KOPT-K1 (cell line): Measurements from ENCODE around the gene PPP1R13L.
"Not testable (repeated sequence)": the region's sequence is repeated elsewhere in the genome, so short reads cannot be mapped to it uniquely, and the experiment has no call there.

Experiments
- H3K27ac ChIP-seq: fragments of 200-600 bp; sonication (generic); 2 replicates; pipeline ENCODE4 v1.5.1; 2016; ENCODE audit warnings: antibody characterized with exemption, mild to moderate bottlenecking, low read depth, low read length; ENCODE audit not compliant: poor library complexity, severe bottlenecking
- H3K36me3 ChIP-seq: fragments of 200-600 bp; sonication (generic); 2 replicates; pipeline ENCODE4 v1.5.1; 2017; ENCODE audit warnings: antibody characterized with exemption, mild to moderate bottlenecking, low read length, moderate library complexity; ENCODE audit not compliant: insufficient read depth
- H3K9me3 ChIP-seq: fragments of 200-600 bp; sonication (generic); 2 replicates; pipeline ENCODE4 v1.5.1; 2017; ENCODE audit warnings: antibody characterized with exemption, low read length, mild to moderate bottlenecking; ENCODE audit not compliant: insufficient read depth, poor library complexity, severe bottlenecking

PPP1R13L gene

DNA sequence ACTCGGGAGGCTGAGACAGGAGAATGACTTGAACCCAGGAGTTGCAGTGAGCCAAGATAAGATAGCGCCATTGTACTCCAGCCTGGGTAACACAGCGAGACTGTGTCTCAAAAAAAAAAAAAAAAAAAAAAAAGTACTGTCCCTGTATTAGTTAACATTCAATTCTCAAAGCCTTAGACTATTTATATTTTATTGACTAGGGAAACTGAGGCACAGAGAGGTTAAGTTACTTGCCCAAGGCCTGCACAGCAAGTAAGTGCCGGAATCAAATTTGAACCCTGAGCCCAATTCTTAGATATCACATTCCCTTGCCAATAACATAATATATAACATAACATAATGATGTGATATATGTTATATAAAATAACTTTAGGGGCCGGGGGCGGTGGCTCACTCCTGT is 65.2 kb downstream of the PPP1R13L start:
- Histone ChIP-seq H3K9me3 (no peaks in the 10 kb centered on the region), H3K27ac (no peak overlapping the region)

GRCh38 chr19:45336696-45337251 is 68.1 kb downstream of the PPP1R13L start:
- Histone ChIP-seq H3K9me3 (no peaks in the 10 kb centered on the region), H3K27ac (no peak overlapping the region)

More for the DNA sequence above, 65.2 kb downstream of the PPP1R13L start:
- no peaks in the 10 kb centered on the region for H3K36me3 ChIP-seq

DNA sequence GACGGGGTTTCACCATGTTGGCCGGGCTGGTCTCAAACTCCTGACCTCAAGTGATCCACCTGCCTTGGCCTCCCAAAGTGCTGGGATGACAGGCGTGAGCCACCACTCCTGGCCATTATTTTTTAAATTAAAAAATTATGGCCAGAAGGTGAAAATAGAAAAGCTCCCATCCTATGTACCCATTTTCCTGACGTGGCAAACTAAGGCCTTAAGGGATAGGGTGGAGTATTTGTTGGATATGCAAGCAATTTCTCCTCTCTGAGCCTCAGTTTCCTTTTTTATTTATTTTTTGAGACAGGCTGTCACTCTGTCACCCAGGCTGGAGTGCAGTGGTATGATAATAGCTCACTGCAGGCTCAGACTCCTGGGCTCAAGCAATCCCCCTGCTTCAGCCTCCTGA is 70.0 kb downstream of the PPP1R13L start:
- not testable (repeated sequence) for H3K9me3 ChIP-seq, H3K36me3 ChIP-seq, H3K27ac ChIP-seq

More at GRCh38 chr19:45336696-45337251, 68.1 kb downstream of the PPP1R13L start:
- no peaks in the 10 kb centered on the region for H3K36me3 ChIP-seq

DNA sequence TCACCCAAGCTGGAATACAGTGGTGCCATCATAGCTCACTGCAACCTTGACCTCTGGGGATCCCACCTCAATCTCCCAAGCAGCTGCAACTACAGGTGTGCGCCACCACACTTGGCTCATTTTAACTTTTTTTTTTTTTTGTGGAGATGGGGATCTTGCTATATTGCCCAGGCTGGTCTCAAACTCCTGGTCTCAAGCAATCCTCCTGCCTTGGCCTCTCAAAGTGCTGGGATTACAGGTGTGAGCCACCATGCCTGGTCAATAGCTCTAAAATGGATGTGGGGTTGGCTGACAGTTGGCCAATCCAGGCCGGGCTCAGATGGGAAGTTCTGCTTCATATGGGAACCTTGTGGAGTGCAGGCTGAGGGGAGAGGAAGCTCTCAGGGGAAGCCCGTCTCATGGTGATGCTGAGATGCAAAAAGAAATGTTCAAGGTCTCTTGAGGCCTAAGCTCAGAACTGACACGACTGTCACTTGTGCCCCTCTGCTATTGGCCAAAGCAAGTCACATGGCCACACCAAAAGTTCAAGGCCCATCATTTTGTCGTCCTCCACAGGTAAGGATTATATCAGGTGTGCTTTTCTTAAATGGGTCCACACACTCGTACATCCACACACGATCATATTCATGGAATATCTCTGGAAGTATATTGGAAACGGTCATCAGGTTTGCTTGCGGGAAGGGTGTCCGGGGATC is 71.1 kb downstream of the PPP1R13L start:
- no peak overlapping the region for H3K27ac ChIP-seq
- no peaks in the 10 kb centered on the region for H3K36me3 ChIP-seq
- H3K9me3 ChIP-seq, result no peaks in the 10 kb centered on the region

GRCh38 chr19:45331411-45331810 is 73.5 kb downstream of the PPP1R13L start:
- H3K36me3 ChIP-seq, result no peaks in the 10 kb centered on the region
- no peak overlapping the region for H3K27ac ChIP-seq
- no peaks in the 10 kb centered on the region for H3K9me3 ChIP-seq
